WI38 (cell line): ENCODE measurements around the gene MMP27.

Experiments used
- H3K4me3 ChIP-seq: 2 replicates; pipeline ENCODE4 v1.5.1; 2011; ENCODE audit warnings: low read depth, mild to moderate bottlenecking, control low read depth, low read length
- TF ChIP-seq, protein P1 (sequence below): IDR thresholded peaks from 2 replicates; pipeline ENCODE4 v1.5.1; 2012; ENCODE audit warnings: low read depth, mild to moderate bottlenecking, control low read depth, low read length

The MMP27 gene

DNA sequence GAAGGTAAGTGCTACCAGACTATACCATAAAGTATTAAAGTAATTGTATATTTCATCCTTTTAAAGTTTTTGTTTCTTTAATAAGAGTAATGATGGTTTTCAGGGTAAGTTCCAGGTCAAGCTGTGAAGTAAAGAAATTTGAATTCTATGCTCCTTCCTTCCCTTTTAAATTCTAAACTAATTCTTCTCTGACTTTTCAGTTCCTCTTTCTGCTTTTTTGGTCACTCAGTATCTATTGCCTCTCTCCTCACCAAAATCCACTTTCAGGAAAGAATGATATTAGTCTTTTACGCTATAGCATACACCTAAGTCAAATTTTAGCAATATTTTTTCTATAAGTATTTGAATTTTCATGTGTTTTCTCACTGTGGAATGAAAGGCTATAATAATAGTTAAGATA, 11.0 kb upstream of the MMP27 start:
- no peak overlapping the region for H3K4me3 ChIP-seq
- TF ChIP-seq, protein P1, sequence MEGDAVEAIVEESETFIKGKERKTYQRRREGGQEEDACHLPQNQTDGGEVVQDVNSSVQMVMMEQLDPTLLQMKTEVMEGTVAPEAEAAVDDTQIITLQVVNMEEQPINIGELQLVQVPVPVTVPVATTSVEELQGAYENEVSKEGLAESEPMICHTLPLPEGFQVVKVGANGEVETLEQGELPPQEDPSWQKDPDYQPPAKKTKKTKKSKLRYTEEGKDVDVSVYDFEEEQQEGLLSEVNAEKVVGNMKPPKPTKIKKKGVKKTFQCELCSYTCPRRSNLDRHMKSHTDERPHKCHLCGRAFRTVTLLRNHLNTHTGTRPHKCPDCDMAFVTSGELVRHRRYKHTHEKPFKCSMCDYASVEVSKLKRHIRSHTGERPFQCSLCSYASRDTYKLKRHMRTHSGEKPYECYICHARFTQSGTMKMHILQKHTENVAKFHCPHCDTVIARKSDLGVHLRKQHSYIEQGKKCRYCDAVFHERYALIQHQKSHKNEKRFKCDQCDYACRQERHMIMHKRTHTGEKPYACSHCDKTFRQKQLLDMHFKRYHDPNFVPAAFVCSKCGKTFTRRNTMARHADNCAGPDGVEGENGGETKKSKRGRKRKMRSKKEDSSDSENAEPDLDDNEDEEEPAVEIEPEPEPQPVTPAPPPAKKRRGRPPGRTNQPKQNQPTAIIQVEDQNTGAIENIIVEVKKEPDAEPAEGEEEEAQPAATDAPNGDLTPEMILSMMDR, result no peak

DNA sequence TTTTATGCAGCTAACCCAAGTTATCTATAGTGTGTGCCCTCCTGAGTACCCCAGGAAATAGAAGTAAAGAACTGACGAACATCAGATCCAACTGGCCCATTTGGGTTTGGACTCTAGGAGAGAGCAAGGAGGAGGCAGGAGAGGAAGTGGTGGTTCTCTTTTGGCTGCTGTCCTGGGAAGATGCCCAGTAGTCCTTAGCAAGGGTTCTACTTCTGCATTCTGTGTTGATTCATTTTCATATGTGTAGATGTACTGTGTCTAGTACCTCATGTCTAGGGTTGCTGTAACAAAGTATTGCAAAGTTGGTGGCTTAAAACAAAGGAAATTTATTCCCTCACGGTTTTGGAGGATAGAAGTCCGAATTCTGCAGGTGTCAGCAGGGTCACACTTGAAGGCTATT, 6.6 kb upstream of the MMP27 start:
- TF ChIP-seq, protein P1, result no peak
- no peak overlapping the region for H3K4me3 ChIP-seq

DNA sequence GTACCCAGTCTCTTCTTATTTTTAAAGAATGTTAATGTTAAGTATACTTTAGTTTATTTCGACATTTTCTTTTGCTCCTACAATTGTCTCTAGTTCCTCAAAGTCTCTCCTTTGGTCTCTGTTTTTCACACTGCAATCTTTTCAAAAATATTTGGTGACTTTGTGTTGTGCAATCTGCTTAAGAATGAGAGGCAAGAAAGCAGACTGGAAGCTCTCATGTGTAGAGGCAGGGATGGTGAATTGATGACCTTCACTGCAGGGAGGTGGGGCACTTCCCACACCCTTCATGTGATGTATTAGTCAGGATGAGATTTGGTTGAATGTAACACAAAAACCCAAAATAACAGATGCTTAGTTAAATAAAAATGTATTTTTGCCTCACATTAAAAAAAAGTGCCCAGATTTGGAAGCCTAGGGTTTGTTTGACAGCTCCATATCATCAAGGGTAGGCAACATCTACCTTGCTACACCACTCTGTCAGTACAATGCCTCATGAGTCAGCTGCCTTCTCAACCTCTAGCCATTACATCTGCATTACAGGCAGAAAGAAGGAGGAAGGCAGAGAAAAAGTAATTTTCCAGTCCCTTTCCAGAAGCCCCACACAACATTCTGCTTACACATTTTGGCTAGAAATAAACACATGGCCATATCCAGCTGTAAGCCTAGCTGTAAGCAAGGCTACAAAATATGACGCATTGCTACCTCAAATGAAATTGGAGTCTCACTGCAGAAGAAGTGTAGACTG, 3.8 kb upstream of the MMP27 start:
- no peak overlapping the region for H3K4me3 ChIP-seq
- TF ChIP-seq, protein P1, result no peak

DNA sequence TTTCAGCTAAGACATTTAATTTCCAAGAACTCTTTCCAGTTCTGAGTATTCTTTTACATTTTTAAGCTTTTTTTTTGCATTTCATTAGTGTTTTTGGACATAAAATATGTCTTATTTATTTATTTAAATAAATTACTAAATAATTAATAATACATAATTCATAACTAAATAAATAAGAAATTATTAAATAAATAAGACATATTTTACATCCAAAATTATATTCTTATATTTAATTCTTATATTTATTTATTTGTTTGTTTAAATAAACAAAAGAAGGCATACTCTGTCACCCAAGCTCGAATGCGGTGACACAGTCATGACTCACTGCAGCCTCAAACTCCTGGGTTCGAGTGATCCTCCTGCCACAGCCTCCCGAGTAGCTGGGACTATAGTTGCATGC, 3.1 kb upstream of the MMP27 start:
- TF ChIP-seq, protein P1, result no peak
- H3K4me3 ChIP-seq, result no peak overlapping the region

DNA sequence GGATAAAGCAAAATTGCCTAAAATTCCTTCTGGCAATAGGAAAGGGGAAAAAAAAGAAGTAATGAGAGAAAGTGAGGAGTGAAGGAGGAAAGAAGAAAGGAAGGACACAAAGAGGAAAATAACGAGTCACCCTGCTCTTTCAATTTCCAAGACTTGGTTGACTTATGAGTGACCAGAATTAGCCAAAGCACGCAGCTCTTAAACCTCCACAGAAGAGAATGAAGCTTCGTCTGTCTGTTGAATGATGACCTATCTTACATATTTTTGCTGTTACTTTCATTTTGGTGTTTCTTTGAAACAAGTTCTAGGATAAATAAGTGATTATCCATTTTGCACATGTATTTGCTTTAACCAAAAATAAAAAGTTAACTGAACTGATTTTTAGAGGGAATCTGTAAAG, 728 bp downstream of the MMP27 start:
- H3K4me3 ChIP-seq, result no peak overlapping the region
- TF ChIP-seq, protein P1, result no peak

DNA sequence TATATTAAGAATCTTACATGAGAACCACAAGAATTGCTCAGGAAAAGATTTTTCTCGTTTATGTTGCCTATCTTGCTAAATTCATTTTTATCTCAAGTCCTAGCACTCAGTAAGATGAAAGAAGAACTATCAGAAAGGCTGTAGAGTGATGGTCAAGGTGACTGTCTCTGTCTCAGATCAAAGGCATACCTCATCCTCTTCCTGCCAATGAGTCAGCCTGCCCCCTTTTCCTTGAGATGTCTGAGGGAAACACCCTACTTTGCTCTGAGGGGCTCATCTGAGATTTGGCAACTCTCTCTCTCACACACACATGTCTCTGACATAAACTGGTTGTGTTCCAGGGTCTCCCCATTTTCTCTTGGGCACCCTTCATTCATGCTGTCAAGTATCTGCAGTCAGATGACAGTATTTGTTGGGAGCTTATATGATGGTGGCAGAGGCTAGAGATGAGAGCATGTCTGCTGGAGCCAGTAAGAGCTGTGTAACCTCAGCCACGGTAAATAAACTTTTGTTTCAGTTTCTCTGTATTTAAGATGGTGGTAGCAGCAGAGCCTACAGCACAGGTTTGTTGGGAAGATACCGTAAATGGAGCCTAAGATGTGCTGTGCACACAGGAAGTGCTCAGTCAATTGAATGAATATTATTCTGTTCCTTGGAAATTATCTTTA, 1.6 kb downstream of the MMP27 start:
- H3K4me3 ChIP-seq, result no peak overlapping the region
- TF ChIP-seq, protein P1, result no peak

DNA sequence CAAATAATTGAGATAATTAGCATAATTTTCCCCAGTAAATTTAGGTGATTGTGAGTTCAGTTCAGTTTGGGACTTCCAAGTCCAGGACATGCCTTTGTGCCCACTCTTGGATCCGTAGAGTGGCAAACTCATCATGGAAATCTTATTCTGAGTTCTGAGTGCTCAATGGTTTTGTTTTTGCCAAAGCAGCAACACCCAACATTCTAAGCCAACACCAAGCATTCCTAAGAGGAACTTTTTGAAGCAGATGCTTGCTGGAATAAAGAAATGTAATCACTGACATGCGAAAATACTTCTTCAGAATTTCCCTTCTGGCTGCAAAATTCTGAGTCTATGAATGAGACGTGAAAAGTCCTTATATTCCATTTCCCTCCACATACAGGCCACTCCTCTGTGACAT, 10.4 kb downstream of the MMP27 start:
- no peak overlapping the region for H3K4me3 ChIP-seq
- TF ChIP-seq, protein P1, result no peak
